HG02970 (cell line): ENCODE data around the gene PSMC3.
"Not testable (repeated sequence)": the region's sequence is repeated elsewhere in the genome, so short reads cannot be mapped to it uniquely, and the experiment has no call there.

ENCODE experiments used
- ATAC-seq: cut with Tn5 transposase; IDR thresholded peaks from one replicate; pipeline ENCODE4 v1.9.1; 2021; ENCODE audit warnings: mild to moderate bottlenecking, moderate library complexity, moderate number of reproducible peaks; ENCODE audit not compliant: unreplicated experiment, low FRiP score

Gene PSMC3

DNA sequence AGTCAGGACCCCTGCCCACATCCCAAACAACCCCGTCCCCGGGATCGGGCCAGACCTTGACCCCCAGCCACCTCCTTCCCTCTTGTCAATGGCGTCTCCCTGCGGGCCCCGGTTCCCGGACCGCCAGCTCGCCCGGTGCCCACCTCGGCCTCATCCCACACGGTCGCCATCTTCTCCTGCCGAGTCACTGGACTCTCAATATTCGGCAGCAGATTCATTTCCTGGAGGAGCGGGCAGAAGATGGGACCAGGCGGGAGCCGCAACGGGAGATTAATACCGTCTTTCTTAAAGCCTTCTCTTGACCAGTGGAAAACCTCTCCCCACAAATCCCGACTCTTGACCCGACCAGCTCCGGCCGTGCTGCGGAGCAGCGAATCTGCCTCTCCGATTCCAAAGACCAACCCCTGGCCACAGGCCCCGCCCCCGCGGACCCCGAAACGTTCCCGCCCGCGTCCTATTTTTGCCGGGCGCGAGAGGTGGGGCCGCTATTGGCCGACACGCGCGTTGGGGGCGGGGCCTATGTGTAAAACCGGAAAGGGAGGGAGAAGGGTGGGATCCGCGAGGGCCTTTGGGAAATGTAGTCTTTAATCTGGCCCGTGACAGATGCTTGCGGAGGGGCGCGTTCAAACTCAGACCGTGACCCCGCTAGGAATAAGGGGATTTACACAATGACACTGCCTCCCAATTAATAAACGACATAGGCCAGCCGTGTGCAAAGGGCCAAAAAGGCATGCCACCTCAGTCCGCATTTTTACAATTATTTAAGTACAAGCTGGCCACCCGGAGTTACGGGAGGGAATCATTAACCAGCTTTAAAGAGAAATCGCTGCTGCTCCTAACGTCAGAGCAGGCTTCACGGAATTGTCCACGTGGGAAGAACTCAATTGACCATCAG lies at the start of gene PSMC3:
PSMC3 (minus strand) TSS at position 378 of the 895 bp plus-strand sequence; CDS start at position 218, 160 bp downstream.
- ATAC-seq: peak; percentile 86

DNA sequence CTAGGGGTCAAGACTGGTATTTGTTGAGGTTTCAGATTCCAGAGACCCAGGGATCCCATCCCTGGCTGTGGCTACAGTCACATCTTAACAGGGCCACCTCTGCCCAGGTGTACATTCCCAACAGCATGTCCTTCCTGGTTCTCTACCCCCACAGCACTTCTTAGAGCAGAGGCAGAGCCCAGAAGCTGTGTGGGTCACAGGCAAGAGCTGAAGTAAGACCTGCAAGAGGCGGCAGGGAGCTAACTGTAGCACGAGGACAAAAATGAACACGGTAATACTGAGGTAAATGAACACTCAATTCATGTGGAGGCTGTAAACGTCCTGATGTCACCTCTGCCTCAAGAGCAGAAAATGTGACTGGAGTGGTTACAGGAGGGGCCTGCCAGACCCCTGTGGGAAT lies 44.4 kb upstream of the PSMC3 start:
- no peak for ATAC-seq

DNA sequence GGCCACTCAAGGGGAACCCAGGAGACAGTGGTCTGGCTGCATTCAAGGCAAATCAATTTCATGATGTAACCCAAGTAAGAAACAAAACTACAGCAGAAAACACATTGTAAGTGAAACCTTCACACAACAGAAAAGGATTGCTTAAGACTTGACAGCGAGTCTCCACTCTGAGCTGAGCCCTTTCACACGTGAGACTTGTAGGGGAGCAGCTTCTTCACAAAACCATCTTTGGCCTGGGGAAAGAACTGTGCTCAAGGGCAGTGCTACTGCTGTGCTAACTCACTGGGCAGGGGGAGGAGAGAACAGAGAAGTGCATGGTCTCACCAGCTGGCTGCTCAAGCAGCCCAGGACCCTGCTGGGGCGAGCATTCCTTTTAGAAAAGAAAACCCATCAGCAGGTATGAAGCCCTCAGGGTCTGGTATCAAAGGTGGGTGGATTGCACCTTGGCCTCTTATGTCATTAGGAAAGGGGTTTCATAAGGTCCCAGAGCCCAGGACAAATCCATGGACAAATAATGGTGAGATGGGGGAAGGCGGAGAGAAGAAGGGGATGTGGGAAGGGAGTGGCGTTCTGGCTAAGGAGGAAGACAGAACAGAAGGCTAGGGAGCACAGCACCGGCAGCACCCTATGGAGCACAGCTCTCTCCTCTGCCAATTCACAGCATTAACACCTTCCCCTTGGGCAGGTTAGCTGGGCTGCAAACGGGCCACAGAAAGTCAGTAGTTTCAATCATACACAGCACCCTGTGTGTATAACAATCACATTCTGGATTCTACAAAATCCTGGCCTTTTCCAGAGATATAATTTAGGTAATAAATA lies 43.3 kb upstream of the PSMC3 start:
- ATAC-seq: no peak

DNA sequence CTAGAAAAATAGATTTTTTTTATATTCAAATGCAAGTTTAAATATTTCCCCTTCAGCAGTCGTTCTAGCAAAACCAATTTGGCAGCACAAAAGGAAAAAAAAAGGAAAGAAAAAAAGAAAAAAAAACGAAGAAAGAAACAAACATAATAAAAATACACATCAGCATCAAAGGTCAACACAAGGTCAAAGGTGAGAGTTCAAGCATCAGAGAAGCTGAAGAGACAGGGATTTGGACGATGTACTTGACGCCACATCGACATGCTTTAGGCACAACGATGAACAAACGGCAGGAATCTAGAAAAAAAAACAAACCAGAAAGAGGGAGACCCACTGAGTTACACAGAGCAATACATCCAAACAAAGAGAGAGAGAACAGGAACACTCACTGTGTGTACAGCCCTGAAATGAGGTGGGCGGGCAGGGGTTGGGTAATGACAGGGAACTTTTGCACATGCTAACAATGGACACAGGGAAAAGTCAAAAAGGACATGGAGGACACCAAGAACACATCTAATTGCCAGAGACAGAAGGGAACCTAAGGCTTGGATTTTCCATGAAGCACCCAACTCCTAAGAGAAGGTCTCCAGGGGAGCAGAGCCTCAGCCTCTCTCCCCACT lies 42.5 kb upstream of the PSMC3 start:
- ATAC-seq: no peak

DNA sequence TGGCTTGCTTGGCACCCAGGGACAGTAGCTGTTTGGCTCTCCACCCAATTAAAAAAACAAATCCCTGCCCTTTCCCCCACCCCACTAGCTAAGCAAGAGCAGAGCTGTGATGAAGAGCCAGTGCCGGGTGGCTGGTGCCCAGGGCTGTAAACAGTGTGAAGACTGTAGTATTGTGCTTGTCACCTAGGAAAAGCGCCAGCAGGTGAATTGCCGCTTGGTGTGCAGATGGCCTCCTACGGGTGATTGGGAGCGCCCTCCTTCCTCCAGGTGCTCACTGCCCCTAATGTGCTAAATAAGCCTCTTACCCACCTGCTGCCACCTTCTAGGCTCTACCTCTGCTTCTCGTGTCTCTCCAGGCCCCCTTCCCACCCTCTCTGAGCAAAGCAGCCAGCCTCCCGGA lies 41.1 kb upstream of the PSMC3 start:
- no peak for ATAC-seq

DNA sequence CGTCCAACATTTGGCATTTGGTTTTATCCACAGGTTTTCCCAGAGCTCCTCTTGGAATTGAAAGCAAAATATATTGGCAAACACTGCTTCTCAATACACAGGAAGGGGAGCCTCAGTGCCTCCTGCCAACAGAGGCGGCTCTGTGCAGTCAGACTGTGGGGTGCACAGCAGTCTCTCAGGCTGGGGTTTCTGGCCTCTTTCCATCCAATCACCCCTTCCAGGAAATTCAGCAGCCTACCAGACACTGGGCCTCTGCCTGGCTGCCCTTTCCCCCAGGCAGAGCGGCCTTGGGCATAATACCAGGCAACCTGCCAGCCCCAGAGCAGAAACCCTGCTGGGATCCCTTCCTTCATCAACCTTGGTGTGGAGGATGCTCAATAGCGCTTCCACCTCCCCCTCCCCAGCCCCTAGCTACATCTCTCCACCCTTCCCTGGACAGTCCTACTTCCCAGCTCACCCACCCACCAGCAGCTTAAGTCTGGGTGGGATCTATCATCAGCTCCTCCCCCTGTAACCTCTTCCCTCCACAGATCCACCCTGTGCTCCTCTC lies 40.5 kb upstream of the PSMC3 start:
- ATAC-seq: no peak

DNA sequence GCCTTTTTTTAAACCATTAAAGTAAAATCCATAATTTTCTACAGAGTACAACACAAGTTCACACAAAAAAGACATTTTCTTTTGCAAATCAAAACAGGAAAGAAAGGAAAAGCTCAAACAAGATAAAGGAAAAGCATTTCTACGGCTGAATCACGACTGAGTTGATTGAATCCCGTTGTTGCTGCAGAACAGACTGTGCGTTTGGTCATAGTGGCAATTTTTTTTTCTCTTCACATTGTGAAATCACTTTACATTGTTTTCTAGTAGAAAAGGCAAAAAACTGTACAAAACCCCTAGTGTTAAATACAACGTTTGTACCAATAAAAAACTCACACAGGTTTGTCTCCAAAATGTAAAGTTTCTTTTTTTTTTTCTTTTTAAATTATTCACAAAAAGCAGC lies 40.0 kb upstream of the PSMC3 start:
- no peak for ATAC-seq

DNA sequence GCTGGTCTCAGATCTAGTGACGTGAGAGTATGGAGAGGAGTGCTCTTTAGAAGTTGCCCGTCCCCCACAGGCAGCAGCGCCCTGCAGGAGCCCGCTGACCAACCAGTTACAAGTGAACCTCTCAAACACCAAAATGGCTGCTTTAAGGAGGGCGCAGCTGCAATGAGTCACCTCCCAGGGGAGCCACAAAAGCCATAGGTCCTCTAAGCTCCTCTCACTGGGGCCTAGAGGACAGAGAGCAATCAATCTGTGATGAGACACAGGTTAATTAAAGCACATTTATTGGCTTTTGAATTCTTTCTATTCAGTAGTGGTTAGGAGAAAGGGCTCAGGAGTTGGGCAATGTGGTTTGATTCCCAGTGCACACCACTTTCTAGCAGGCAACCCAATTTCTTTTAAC lies 38.2 kb upstream of the PSMC3 start:
- no peak for ATAC-seq

DNA sequence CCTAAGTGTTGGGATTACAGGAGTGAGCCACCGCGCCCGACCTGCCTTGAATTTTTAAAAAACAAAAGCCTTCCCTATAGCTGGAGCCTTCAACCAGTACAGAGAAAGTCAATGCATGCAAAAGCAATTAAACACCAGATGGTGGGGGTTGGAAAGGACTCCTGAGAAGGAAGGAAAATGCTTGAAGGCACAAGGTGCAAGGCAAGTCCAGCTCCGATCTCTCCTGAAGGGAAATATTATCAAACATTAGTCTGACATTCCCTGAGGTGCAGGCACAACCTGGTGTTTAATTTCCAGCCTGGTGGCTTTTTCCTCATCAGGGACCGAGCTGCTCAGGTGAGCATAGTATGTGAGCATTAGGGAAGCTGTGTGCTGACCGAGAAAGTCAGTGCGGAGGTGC lies 35.6 kb upstream of the PSMC3 start:
- no peak for ATAC-seq

DNA sequence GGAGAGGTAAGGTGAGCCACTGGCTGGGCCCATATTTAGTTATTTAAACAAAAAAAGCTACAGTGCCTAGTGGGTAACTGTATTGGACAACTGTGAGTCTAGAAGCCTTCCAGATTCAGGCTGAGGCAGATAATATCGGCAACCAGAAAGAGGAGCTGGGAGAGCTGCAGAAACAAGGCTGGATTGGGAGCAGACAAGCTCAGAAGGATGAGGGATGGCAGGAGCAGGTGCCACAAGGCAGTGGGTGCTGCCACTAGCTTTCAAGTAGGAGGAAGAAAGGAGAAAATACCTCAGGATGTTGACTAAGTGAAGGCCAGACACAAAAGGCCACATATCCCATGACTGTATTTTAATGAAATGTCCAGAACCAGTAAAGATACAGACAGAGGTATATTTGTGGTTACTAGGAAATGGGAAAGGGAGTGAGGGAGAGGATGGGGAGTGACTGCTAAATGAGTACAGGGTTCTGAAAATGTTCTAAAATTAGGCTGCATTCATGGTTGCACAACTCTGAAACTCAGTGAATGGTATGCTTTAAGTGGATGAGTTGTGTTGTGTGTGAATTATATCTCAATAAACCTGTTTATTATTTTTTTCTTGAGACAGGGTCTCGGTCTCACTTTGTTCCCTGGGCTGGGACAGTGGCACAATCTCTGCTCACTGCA lies 34.5 kb upstream of the PSMC3 start:
- ATAC-seq: no peak

DNA sequence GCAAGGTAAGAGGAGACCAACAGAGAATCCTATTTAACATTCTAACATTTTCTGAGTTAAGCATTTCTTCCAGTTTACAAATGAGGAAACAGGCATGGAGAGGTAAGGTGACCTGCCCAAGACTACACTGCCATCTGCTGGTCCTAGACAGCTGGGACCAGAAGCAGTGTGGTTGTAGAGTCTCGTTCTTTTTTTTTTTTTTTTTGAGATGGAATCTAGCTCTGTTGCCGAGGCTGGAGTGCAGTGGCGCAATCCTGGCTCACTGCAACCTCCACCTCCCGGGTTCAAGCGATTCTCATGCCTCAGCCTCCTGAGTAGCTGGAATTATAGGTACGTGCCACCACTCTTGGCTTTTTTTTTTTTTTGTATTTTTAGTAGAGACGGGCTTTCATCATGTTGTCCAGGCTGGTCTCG lies 28.0 kb upstream of the PSMC3 start:
- not testable (repeated sequence) for ATAC-seq

DNA sequence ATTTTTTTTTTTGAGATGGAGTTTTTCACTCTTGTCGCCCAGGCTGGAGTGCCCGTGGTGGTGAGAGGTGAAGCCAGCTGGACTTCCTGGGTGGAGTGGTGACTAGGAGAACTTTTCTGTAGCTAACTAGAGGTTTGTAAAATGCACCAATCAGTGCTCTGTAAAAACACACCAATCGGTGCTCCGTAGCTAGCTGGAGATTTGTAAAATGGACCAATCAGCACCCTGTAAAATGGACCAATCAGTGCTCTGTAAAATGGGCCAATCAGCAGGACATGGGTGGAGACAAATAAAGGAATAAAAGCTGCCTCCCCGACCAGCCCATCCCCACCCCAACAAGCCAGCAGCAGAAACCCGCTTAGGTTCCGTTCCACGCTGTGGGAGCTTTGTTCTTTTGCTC lies 27.1 kb upstream of the PSMC3 start:
- no peak for ATAC-seq

DNA sequence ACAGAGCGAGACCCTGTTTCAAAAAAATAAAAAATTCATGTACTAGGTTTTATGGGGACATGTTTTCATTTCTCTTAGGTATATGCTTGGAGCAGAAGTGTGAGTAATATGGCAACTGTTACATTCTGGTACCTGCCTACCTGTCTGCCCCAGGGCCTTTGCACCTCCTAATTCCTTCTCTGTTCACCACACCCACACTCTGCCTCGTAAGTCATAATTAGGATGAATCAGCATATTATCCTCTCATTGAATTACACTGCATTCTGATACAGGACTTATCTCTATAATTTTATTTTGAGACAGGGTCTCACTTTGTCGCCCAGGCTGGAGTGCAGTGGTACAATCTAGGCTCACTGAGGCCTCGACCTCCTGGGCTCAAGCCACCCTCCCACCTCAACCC lies 25.8 kb upstream of the PSMC3 start:
- no peak for ATAC-seq

DNA sequence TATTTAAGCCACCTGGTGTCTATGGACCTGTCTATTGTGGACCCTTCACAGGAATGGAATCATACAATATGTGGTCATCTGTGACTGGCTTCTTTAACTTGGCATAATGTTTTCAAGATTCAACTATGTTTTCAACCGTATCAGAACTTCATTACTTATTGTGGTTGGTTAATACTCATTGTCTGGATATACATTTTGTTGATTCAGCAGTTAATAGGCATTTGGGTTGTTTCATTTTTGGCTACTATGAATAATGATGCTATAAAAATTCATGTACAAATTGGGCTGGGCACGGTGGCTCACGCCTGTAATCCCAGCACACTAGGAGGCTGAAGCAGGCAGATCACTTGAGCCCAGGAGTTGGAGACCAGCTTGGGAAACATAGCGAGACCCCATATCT lies 25.2 kb upstream of the PSMC3 start:
- no peak for ATAC-seq

DNA sequence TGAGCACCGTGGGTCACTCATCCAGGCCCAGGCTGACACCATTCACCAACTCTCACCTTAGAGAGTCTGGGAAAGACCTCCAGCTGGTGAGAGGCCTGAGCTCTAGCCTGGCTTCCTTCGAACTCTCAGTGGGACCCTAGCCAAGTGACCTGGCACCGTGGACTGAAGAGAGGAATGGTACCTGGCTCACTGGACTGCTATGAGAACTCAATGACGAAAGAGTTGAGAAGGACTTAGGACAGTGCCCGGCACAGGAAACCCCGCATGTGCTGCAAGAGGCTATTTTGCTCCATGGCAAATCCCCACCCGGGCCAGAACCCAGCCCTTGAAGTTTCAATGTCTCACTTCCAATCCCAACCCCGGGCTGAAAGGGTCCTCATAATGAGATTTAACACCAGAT lies 23.3 kb upstream of the PSMC3 start:
- ATAC-seq: no peak

DNA sequence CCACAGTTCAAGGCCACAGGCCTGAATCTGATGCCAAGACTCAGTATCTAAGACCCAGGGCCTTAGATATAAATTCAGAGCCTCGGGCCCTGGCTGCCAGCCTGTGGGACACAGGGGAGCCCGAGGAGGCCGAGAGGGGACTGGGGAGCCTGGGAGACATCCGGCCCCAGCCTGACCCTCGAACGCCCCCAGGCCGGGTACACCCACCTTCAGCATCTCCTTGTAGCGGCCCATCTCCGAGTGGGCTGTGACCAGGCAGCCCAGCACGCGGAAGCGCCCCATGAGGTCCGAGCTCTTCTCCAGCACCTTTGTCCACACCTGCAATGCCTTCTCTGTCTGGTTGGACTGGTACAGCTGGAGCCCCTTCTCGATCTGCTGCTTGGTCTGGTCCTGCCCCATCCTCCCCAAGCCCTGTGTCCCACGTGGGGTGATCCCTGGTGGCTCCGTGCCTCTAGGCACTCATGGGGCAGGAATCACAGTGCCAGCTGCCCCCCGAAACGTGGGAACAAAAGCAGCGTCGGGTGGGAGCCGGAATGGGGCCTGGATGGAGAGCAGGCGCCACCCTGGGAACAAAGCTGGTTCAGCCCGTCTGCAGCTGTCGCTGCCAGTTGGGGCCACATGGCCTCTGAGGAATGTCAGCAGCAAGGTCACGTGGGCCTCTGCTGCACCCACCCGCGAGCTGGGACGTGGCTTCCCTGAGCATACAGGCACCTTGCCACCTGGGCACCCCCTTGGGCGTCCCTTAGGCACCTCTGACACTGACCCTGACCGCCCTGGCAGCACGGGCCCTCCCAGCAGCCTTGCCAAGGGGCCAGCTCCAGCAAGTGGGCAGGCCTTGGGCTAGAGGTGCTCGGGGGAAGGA lies 22.6 kb upstream of the PSMC3 start, which contains the start of gene RAPSN:
RAPSN (minus strand) TSS at position 571 of the 862 bp plus-strand sequence; CDS start at position 399, 172 bp downstream.
- no peak for ATAC-seq

DNA sequence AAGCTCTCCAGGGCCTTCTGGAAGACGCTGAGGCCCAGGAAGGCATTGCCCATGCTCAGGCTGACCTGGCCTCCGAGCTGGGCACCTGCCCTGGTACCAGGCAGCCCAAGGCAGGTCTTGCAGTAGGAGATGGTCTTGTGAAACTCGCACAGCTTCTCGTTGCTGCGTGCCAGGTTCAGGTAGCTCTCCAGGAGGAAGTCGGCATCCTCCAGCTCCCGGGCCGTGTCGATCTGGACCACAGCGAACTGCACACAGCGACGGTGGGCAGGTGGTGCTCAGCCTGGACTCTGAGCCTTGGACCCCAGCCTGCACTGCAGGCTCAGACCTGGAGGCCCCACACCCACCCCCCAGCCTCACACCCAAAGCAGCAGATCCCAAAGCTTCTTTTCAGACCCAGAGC lies 21.7 kb upstream of the PSMC3 start:
- no peak for ATAC-seq

DNA sequence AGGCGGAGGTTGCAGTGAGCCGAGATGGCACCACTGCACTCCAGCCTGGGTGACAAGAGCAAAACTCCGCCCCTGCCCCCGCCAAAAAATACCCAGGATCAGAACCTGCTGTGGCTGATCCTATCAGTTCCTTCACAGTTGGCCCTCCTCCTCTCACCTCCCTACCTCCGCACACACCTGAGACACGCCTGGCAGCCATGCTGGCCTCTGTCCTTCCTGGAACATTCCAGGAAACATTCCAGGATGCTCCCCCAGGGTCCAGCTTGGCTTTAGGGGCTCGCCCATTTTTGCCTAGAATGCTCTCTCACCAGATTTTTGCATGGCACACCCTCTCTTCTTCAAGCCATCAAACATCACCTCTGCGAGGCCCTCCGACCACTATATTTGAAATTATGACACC lies 20.6 kb upstream of the PSMC3 start:
- ATAC-seq: no peak

DNA sequence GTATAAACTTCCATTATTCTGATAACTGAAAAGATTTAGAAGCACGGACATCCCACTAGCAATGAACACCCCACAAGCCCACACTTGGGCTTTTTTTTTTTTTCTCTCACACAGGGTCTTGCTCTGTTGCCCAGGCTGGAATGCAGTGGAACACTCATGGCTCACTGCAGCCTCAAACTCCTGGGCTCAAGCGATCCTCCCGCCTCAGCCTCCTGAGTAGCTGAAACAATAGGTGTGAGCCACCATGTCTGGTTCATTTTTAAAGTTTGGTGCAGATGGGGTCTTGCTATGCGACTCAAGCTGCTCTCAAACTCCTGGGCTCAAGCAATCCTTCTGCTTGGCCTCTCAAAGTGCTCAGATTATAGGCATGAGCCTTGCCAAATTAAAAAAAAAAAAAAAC lies 19.6 kb upstream of the PSMC3 start:
- ATAC-seq: no peak
